Progenitor cell of endocrine pancreas (in vitro differentiated cells): Measurements from ENCODE around the gene KRT72. TPM values are rescaled to one million over a fixed set of nuclear protein-coding genes. Genes with fewer than 3 reads are reported as not detected.

ENCODE experiments used
- DNase-seq: peaks from one replicate; pipeline ENCODE4 v3.0.0; 2021; ENCODE audit warnings: low spot score; ENCODE audit not compliant: unreplicated experiment
- H3K27ac Mint-ChIP-seq: 2 replicates; pipeline ENCODE4 v1.8.0; 2021; ENCODE audit warnings: mild to moderate bottlenecking, moderate library complexity, mixed read lengths
- H3K27me3 Mint-ChIP-seq: 2 replicates; pipeline ENCODE4 v1.8.0; 2021; ENCODE audit warnings: mixed read lengths
- H3K36me3 Mint-ChIP-seq: 2 replicates; pipeline ENCODE4 v1.8.0; 2022; ENCODE audit warnings: mixed read lengths; ENCODE audit not compliant: insufficient read depth
- H3K4me1 Mint-ChIP-seq: 2 replicates; pipeline ENCODE4 v1.8.0; 2021; ENCODE audit warnings: low read depth, mixed read lengths
- H3K4me3 Mint-ChIP-seq: 2 replicates; pipeline ENCODE4 v1.8.0; 2021; ENCODE audit warnings: low read depth, mild to moderate bottlenecking, moderate library complexity, mixed read lengths
- H3K9me3 Mint-ChIP-seq: 2 replicates; pipeline ENCODE4 v1.8.0; 2021; ENCODE audit warnings: low read depth, mixed read lengths
- total RNA-seq: library from RNA; stranded (reverse); gene quantifications from 2 replicates; pipeline ENCODE4 v1.2.1, GENCODE V29; 2021
- TF ChIP-seq, protein P1 (sequence below): fragments of 200-600 bp; sonication (generic); IDR thresholded peaks from one replicate; pipeline ENCODE4 v1.5.0; 2021; ENCODE audit warnings: antibody characterized with exemption, mild to moderate bottlenecking; ENCODE audit not compliant: unreplicated experiment

KRT72 gene
- total RNA-seq, 1 donor from 2014 or later: not detected

GRCh38 chr12:52633383-52633782 lies 32.1 kb upstream of the KRT72 start:
- H3K27me3 Mint-ChIP-seq: peaks cover 43% of the 10 kb centered on the region

DNA sequence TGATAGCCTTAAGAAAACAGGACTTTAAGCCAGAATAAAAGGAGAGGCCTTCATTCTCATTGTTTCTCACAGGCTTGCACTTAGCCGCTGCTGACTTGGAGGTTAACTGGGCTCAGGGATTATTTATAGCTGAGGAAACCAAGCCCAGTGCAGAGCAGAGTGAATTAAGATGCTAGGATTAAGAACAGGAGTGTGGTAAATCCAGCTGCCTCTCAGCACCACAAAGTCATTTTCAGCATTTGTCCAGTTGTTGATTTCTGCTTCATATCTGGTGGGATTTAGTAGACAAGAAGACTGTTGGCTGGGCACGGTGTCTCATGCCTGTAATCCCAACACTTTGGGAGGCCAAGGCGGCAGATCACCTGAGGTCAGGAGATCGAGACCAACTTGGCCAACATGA lies 31.4 kb upstream of the KRT72 start:
- TF ChIP-seq, protein P1, sequence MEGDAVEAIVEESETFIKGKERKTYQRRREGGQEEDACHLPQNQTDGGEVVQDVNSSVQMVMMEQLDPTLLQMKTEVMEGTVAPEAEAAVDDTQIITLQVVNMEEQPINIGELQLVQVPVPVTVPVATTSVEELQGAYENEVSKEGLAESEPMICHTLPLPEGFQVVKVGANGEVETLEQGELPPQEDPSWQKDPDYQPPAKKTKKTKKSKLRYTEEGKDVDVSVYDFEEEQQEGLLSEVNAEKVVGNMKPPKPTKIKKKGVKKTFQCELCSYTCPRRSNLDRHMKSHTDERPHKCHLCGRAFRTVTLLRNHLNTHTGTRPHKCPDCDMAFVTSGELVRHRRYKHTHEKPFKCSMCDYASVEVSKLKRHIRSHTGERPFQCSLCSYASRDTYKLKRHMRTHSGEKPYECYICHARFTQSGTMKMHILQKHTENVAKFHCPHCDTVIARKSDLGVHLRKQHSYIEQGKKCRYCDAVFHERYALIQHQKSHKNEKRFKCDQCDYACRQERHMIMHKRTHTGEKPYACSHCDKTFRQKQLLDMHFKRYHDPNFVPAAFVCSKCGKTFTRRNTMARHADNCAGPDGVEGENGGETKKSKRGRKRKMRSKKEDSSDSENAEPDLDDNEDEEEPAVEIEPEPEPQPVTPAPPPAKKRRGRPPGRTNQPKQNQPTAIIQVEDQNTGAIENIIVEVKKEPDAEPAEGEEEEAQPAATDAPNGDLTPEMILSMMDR: no peak
- Mint-ChIP-seq H3K4me3 (no peak overlapping the region), H3K27ac (no peak overlapping the region), H3K27me3 (peaks cover 47% of the 10 kb centered on the region), H3K4me1 (no peaks in the 10 kb centered on the region), H3K36me3 (no peaks in the 10 kb centered on the region), H3K9me3 (no peaks in the 10 kb centered on the region)
- no peak for DNase-seq

More at GRCh38 chr12:52633383-52633782, 32.1 kb upstream of the KRT72 start:
- Mint-ChIP-seq H3K36me3 (no peaks in the 10 kb centered on the region), H3K4me3 (no peak overlapping the region), H3K27ac (no peak overlapping the region), H3K4me1 (no peaks in the 10 kb centered on the region), H3K9me3 (no peaks in the 10 kb centered on the region)
- DNase-seq: no peak
- TF ChIP-seq, protein P1: no peak

GRCh38 chr12:52631676-52632459 lies 30.6 kb upstream of the KRT72 start:
- Mint-ChIP-seq H3K36me3 (no peaks in the 10 kb centered on the region), H3K9me3 (no peaks in the 10 kb centered on the region), H3K27ac (no peak overlapping the region), H3K4me3 (no peak overlapping the region), H3K4me1 (no peaks in the 10 kb centered on the region), H3K27me3 (peaks cover 52% of the 10 kb centered on the region)
- TF ChIP-seq, protein P1: no peak
- no peak for DNase-seq

DNA sequence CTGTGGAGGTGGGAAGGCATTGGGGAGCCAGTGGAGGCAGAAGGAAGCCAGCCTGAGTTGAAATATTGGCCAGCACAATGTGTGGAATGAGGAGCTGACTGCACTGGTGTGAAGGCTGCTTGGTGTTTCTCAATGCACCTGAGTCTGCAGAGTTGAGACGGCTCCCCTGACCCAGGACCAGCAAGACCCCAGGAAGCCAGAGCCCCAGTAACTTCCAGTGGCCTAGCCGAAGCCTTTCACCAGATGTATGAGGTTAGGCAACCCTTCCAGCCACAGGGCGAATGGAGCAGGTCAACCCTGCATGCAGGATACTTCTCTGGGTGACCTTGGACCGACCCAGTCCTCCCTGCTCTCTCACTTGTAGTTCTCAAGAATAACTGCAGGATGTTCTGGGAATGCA lies 30.0 kb upstream of the KRT72 start:
- H3K4me1 Mint-ChIP-seq: no peaks in the 10 kb centered on the region
- no peak for DNase-seq
- TF ChIP-seq, protein P1: no peak
- no peak overlapping the region for H3K4me3 Mint-ChIP-seq
- H3K27ac Mint-ChIP-seq: no peak overlapping the region
- peaks cover 52% of the 10 kb centered on the region for H3K27me3 Mint-ChIP-seq
- no peaks in the 10 kb centered on the region for H3K36me3 Mint-ChIP-seq
- H3K9me3 Mint-ChIP-seq: no peaks in the 10 kb centered on the region

DNA sequence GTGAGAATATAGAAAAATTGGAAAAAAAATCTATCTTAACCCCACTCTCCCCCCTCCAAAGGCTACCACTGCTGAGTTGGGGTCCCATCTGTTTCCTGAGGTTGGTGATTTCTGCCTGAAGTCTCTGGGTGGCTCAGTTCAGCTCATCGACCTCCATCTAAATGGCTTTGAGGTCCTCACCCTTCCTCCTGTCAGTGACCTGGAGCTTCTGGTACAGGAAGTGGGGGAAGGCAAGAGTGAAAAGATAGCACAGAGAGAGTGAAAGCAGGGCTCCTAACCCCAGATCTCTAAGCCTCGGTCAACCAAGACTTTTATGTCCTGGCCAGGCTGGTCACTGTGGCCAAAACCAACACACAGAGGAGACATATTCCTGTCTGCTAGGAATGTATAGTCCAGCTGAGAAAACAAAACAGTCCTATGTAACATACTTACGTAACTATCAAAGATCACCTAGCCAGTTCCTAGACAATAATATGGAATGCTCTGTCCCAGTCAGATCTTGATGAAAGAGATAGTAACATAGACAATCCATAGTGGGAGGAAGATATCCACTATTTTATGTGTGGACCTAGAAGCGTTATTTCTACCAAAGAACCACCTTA lies 29.4 kb upstream of the KRT72 start:
- Mint-ChIP-seq H3K27ac (no peak overlapping the region), H3K4me3 (no peak overlapping the region), H3K4me1 (no peaks in the 10 kb centered on the region), H3K9me3 (no peaks in the 10 kb centered on the region), H3K27me3 (peaks cover 57% of the 10 kb centered on the region), H3K36me3 (no peaks in the 10 kb centered on the region)
- TF ChIP-seq, protein P1: no peak
- no peak for DNase-seq
